ENCODE data around the gene MOCOS.

- no peak for TF ChIP-seq EZH2 (IDR thresholded peaks at IDR 0.05; ENCODE audit: low read length)
- no peak for TF ChIP-seq CTCF (optimal IDR thresholded peaks at IDR 0.05 in 1 of 3, IDR thresholded peaks at IDR 0.05 in 1 of 3, conservative IDR thresholded peaks at IDR 0.05 in 1 of 3; ENCODE audit: extremely low read depth in 1 of 3, insufficient read depth in 2 of 3, low read length in 3 of 3)
These were observed 4.0 kb downstream of the MOCOS start for GRCh38 chr18:36191286-36191685.

All from keratinocyte (primary cell).